Spleen (tissue), 11 donors: ENCODE results near the gene GRIA4. TPM values are rescaled to one million over a fixed set of nuclear protein-coding genes. Genes with fewer than 3 reads are reported as not detected.

Experiments used
- DNase-seq: peaks from one replicate; pipeline ENCODE4 v3.0.0-alpha.2; 2020
- H3K27ac ChIP-seq, 8 donors: fragments of 200-600 bp; sonication (generic) in 7 of 8; 1 replicate in 4 of 8; 2 replicates in 4 of 8; pipeline versions ENCODE4 v1.5.0 to v1.8.0; 2016 to 2021; ENCODE audit warnings: inconsistent platforms in 4 of 8, mild to moderate bottlenecking in 4 of 8, moderate library complexity in 1 of 8
- H3K27me3 ChIP-seq, 7 donors: fragments of 200-600 bp; sonication (generic) in 6 of 7; replicated peaks in 1 of 7; 1 replicate in 4 of 7; 2 replicates in 3 of 7; pipeline versions ENCODE4 v1.5.0 to v1.8.0; 2016 to 2021; ENCODE audit warnings: inconsistent platforms in 3 of 7, mild to moderate bottlenecking in 1 of 7
- H3K36me3 ChIP-seq, 6 donors: fragments of 200-600 bp; sonication (generic) in 5 of 6; 1 replicate in 4 of 6; 2 replicates in 2 of 6; pipeline versions ENCODE4 v1.5.0 to v1.8.0; 2016 to 2021; ENCODE audit warnings: inconsistent platforms in 2 of 6
- H3K4me1 ChIP-seq, 6 donors: fragments of 200-600 bp; sonication (generic) in 5 of 6; 1 replicate in 3 of 6; 2 replicates in 3 of 6; pipeline versions ENCODE4 v1.5.0 to v1.8.0; 2016 to 2021; ENCODE audit warnings: inconsistent platforms in 3 of 6
- H3K4me3 ChIP-seq, 8 donors: fragments of 200-600 bp; sonication (generic) in 7 of 8; 1 replicate in 4 of 8; 2 replicates in 4 of 8; pipeline versions ENCODE4 v1.5.0 to v1.8.0; 2016 to 2021; ENCODE audit warnings: inconsistent platforms in 4 of 8, mild to moderate bottlenecking in 4 of 8, moderate library complexity in 2 of 8
- H3K9me3 ChIP-seq, 8 donors: fragments of 200-600 bp; sonication (generic) in 7 of 8; 1 replicate in 4 of 8; 2 replicates in 4 of 8; pipeline versions ENCODE4 v1.5.0 to v1.8.0; 2016 to 2021; ENCODE audit warnings: inconsistent platforms in 4 of 8
- CTCF ChIP-seq, 11 experiments: fragments of 200-600 bp in 7 of 11; fragments of 450-650 bp in 4 of 11; sonication (generic) in 4 of 11; IDR thresholded peaks in 8 of 11; conservative IDR thresholded peaks in 3 of 11; 1 replicate in 7 of 11; 2 replicates in 4 of 11; pipeline versions ENCODE4 v1.4.0 to v1.8.0; 2016 to 2021; ENCODE audit warnings: antibody characterized with exemption in 11 of 11, inconsistent platforms in 4 of 11, mild to moderate bottlenecking in 1 of 11
- POLR2A ChIP-seq, 3 donors: fragments of 450-650 bp; IDR thresholded peaks; one replicate each; pipeline ENCODE4 v1.5.1; 2017; ENCODE audit warnings: antibody characterized with exemption in 3 of 3, mild to moderate bottlenecking in 1 of 3
- POLR2AphosphoS5 ChIP-seq, 3 donors: sonication (generic); formaldehyde crosslinking; IDR thresholded peaks; one replicate each; pipeline ENCODE4 v1.5.1; 2017; ENCODE audit warnings: antibody characterized with exemption in 3 of 3
- WGBS, 5 donors: extraction: QIAGEN DNeasy Blood & Tissue Kit in 3 of 5; methylation state at CpG; one replicate each; pipeline versions ENCODE4 v1.1.5 to v1.1.7; 2013 to 2018; 5-methylcytosine and 5-hydroxymethylcytosine counted together
- intact Hi-C: fragments of 100-400 bp; cut with DNase I; formaldehyde crosslinking; loops from one replicate; pipeline ENCODE4 v1.15.0; 2023; ENCODE audit warnings: low total_unique reads
- polyA plus RNA-seq, 3 donors: library from polyadenylated mRNA; stranded (reverse); fragments of 200-250 nt; gene quantifications; one replicate each; pipeline ENCODE4 v1.2.1, GENCODE V29; 2013
- total RNA-seq, 7 donors: library from RNA; depleted of rRNA in 3 of 7; stranded (reverse); fragments of >200 nt in 3 of 7; fragmentation: NEBNext Ultra II Directional in 4 of 7; extraction: Animal tissue kit (Norgen Biotek cat#: 25700) in 4 of 7; gene quantifications; one replicate each; pipeline versions ENCODE4 v1.1.0 to v1.2.1, GENCODE V29; 2016 to 2021
- donor health status: healthy with polysubstance abuse.
- donor health status: DM: no; HTN: no; CAD: no; lungs with moderate emphysema.
- donor health status: DM: no; HTN: no; CAD: no.
- donor health status: Bipolar disorder and iron deficiency.
- donor health status: healthy.
- donor health status: DM: no; HTN: no; CAD: no.
- donor health status: DM: yes; HTN: yes; CAD: no.

GRIA4 gene
- total and polyA plus RNA-seq, 10 donors = not detected

GRCh38 chr11:105786741-105787140 lies 176.9 kb downstream of the GRIA4 start:
- Histone ChIP-seq H3K4me3 (no peak overlapping the region), H3K27ac (no peak overlapping the region), H3K9me3 (no peaks in the 10 kb centered on the region), H3K4me1 (no peaks in the 10 kb centered on the region), H3K36me3 (no peaks in the 10 kb centered on the region), H3K27me3 (no peaks in the 10 kb centered on the region)
- intact Hi-C loops = no loop called here
- WGBS, 5 donors = 81 to 92% (median 87%) methylated on average over 2 of the region's 2 CpGs
- no peak for TF ChIP-seq POLR2A (IDR thresholded peaks at IDR 0.05)
- TF ChIP-seq CTCF (IDR thresholded peaks at IDR 0.05 in 8 of 11, conservative IDR thresholded peaks at IDR 0.05 in 3 of 11) = no peak
- no peak for TF ChIP-seq POLR2AphosphoS5 (IDR thresholded peaks at IDR 0.05)
- DNase-seq = no peak

GRCh38 chr11:105789579-105790420 lies 179.9 kb downstream of the GRIA4 start:
- no peaks in the 10 kb centered on the region for H3K4me1 ChIP-seq
- H3K9me3 ChIP-seq = no peaks in the 10 kb centered on the region
- no peak for TF ChIP-seq POLR2AphosphoS5 (IDR thresholded peaks at IDR 0.05)
- TF ChIP-seq POLR2A (IDR thresholded peaks at IDR 0.05) = no peak
- TF ChIP-seq CTCF (IDR thresholded peaks at IDR 0.05 in 8 of 11, conservative IDR thresholded peaks at IDR 0.05 in 3 of 11) = no peak
- H3K36me3 ChIP-seq = no peaks in the 10 kb centered on the region
- no peaks in the 10 kb centered on the region for H3K27me3 ChIP-seq
- no peak overlapping the region for H3K27ac ChIP-seq
- intact Hi-C loops = no loop called here
- no peak for DNase-seq
- WGBS, 5 donors = 85 to 98% (median 94%) methylated on average over 1 of the region's 1 CpG
- no peak overlapping the region for H3K4me3 ChIP-seq

- WGBS, 5 donors = 37 to 75% (median 55%) methylated on average over 3 of the region's 3 CpGs
- intact Hi-C loops = no loop called here
- no peaks in the 10 kb centered on the region for H3K27me3 ChIP-seq
- no peak overlapping the region for H3K4me3 ChIP-seq
- no peaks in the 10 kb centered on the region for H3K4me1 ChIP-seq
- TF ChIP-seq POLR2AphosphoS5 (IDR thresholded peaks at IDR 0.05) (no peak), CTCF (IDR thresholded peaks at IDR 0.05 in 8 of 11, conservative IDR thresholded peaks at IDR 0.05 in 3 of 11) (no peak), POLR2A (IDR thresholded peaks at IDR 0.05) (no peak)
- H3K36me3 ChIP-seq = no peaks in the 10 kb centered on the region
- no peak for DNase-seq
- no peaks in the 10 kb centered on the region for H3K9me3 ChIP-seq
- no peak overlapping the region for H3K27ac ChIP-seq
These were observed 181.0 kb downstream of the GRIA4 start for GRCh38 chr11:105790840-105791239.

- DNase-seq = no peak
- H3K27me3 ChIP-seq = no peaks in the 10 kb centered on the region
- H3K4me3 ChIP-seq = no peak overlapping the region
- no peaks in the 10 kb centered on the region for H3K4me1 ChIP-seq
- no peaks in the 10 kb centered on the region for H3K36me3 ChIP-seq
- no peak for TF ChIP-seq CTCF (IDR thresholded peaks at IDR 0.05 in 8 of 11, conservative IDR thresholded peaks at IDR 0.05 in 3 of 11)
- TF ChIP-seq POLR2AphosphoS5 (IDR thresholded peaks at IDR 0.05) = no peak
- TF ChIP-seq POLR2A (IDR thresholded peaks at IDR 0.05) = no peak
- intact Hi-C loops = no loop called here
- H3K27ac ChIP-seq = no peak overlapping the region
- H3K9me3 ChIP-seq = no peaks in the 10 kb centered on the region
- 61 to 83% (median 66%) methylated on average over 2 of the region's 2 CpGs for WGBS, 5 donors
These were observed 183.2 kb downstream of the GRIA4 start for GRCh38 chr11:105793092-105793491.
